DOHH2 (cell line): ENCODE data around the gene GDF9.

ENCODE experiments used
- CTCF ChIP-seq: fragments of 200-600 bp; sonication (generic); IDR thresholded peaks from one replicate; pipeline ENCODE4 v1.5.1; 2014; ENCODE audit warnings: antibody characterized with exemption, mild to moderate bottlenecking, low read depth, low read length; ENCODE audit not compliant: poor library complexity, severe bottlenecking
- EZH2phosphoT487 ChIP-seq: fragments of 200-600 bp; sonication (generic); IDR thresholded peaks from 2 replicates; pipeline ENCODE4 v1.6.1; 2017; ENCODE audit warnings: borderline replicate concordance, mild to moderate bottlenecking, antibody characterized with exemption, low read length, moderate library complexity, mixed read lengths

DNA sequence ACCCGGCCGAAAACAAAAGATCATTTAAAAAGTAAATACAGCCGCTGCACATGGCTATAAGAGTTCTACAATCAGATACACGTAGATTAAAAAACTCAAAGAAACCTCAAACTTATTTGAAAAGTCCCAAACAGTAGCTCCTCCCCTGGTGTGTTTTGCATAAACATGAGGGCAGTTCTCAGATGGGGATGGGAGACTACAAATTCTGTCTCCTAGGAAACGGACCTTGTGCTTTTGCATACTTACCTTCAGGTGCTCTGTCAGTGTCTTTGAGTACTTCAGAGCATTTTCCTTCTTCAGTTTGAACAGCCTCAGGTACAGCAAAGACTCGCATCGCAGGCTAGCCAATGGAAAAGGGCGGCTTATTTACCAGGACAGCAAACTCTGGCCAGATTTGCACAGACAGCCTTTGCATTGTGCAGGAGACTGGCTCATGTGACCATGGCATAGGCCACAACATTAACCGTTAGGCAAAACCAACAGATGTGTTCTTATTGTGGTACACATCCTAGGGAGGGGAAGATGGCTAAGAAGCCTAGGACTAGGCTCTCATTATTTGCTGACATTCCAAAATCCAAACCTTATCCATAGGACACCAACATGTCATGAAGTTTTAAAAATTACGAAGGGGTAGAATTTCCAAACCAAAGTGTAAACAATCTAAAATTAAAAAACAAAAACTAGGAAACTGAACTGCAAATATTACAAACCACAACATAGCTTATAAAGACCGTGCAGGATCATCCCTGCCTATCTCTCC lies 20.0 kb upstream of the GDF9 start:
- TF ChIP-seq CTCF: no peak
- no peak for TF ChIP-seq EZH2phosphoT487
